ENCODE data around the gene UGT1A6. TPM values are rescaled to one million over a fixed set of nuclear protein-coding genes. Genes with fewer than 3 reads are reported as not detected.
"Not testable (repeated sequence)": the region's sequence is repeated elsewhere in the genome, so short reads cannot be mapped to it uniquely, and the experiment has no call there.

UGT1A6 gene
- total RNA-seq, 4 donors from 2014 or later = 0.82 TPM; not detected in 3

GRCh38 chr2:233691443-233692433, 952 bp upstream of the UGT1A6 start:
- DNase-seq (ENCODE audit: low spot score) (no peak), ATAC-seq (ENCODE audit: low FRiP score) (no peak)

GRCh38 chr2:233693963-233694362, 1.3 kb downstream of the UGT1A6 start:
- TF ChIP-seq CTCF (IDR thresholded peaks at IDR 0.05) = no peak
- ATAC-seq (ENCODE audit: low FRiP score) (no peak), DNase-seq (ENCODE audit: low spot score) (no peak)

More at GRCh38 chr2:233691443-233692433, 952 bp upstream of the UGT1A6 start:
- TF ChIP-seq CTCF (IDR thresholded peaks at IDR 0.05) = no peak

GRCh38 chr2:233698740-233699139, 6.0 kb downstream of the UGT1A6 start:
- ATAC-seq (ENCODE audit: low FRiP score) = no peak

GRCh38 chr2:233699424-233700027, 6.8 kb downstream of the UGT1A6 start:
- no peak for TF ChIP-seq CTCF (IDR thresholded peaks at IDR 0.05)
- no peak for ATAC-seq (ENCODE audit: low FRiP score)

More at GRCh38 chr2:233698740-233699139, 6.0 kb downstream of the UGT1A6 start:
- DNase-seq (ENCODE audit: low spot score) = no peak
- TF ChIP-seq CTCF (IDR thresholded peaks at IDR 0.05) = no peak

GRCh38 chr2:233700028-233700635, 7.4 kb downstream of the UGT1A6 start:
- ATAC-seq (ENCODE audit: low FRiP score) (no peak), DNase-seq (ENCODE audit: low spot score) (no peak)
- no peak for TF ChIP-seq CTCF (IDR thresholded peaks at IDR 0.05)

More at GRCh38 chr2:233699424-233700027, 6.8 kb downstream of the UGT1A6 start:
- DNase-seq (ENCODE audit: low spot score) = no peak

- not testable (repeated sequence) for DNase-seq (ENCODE audit: low spot score); ATAC-seq (ENCODE audit: low FRiP score)
Observed at GRCh38 chr2:233700842-233701241, 8.2 kb downstream of the UGT1A6 start.

- no peak for TF ChIP-seq CTCF (IDR thresholded peaks at IDR 0.05)
- no peak for ATAC-seq (ENCODE audit: low FRiP score)
- DNase-seq (ENCODE audit: low spot score) = no peak
Observed at GRCh38 chr2:233702238-233702637, 9.5 kb downstream of the UGT1A6 start.

All from omental fat pad (tissue), 4 donors.